ENCODE data around the gene SUGCT.

DNA sequence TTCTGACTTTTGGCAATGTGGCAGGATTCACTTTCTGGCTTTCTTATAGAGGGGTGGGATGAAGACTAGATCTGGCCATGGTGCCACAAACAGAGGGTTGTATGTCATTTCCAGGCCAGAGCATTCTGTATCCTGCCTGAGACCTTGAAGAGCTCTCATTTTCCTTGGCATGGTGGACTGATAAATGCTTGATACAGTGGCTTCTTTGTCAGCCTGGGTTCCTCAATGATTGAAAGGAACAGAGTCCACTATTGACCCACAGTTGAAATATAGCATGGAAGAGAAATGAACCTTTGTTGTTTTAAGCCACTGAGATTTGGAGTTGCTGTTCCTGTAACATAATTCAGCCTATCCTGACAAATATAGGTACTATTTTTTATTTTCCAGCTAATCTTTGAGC, 462.7 kb downstream of the SUGCT start:
- TF ChIP-seq, protein P1, sequence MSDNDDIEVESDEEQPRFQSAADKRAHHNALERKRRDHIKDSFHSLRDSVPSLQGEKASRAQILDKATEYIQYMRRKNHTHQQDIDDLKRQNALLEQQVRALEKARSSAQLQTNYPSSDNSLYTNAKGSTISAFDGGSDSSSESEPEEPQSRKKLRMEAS (IDR thresholded peaks at IDR 0.05), result no peak
- TF ChIP-seq CEBPB (IDR thresholded peaks at IDR 0.05), result no peak
- TF ChIP-seq RAD21 (IDR thresholded peaks at IDR 0.05; ENCODE audit: low read depth), result no peak
- TF ChIP-seq TCF12 (IDR thresholded peaks at IDR 0.05; ENCODE audit: low read depth), result no peak
- TF ChIP-seq, protein P2, sequence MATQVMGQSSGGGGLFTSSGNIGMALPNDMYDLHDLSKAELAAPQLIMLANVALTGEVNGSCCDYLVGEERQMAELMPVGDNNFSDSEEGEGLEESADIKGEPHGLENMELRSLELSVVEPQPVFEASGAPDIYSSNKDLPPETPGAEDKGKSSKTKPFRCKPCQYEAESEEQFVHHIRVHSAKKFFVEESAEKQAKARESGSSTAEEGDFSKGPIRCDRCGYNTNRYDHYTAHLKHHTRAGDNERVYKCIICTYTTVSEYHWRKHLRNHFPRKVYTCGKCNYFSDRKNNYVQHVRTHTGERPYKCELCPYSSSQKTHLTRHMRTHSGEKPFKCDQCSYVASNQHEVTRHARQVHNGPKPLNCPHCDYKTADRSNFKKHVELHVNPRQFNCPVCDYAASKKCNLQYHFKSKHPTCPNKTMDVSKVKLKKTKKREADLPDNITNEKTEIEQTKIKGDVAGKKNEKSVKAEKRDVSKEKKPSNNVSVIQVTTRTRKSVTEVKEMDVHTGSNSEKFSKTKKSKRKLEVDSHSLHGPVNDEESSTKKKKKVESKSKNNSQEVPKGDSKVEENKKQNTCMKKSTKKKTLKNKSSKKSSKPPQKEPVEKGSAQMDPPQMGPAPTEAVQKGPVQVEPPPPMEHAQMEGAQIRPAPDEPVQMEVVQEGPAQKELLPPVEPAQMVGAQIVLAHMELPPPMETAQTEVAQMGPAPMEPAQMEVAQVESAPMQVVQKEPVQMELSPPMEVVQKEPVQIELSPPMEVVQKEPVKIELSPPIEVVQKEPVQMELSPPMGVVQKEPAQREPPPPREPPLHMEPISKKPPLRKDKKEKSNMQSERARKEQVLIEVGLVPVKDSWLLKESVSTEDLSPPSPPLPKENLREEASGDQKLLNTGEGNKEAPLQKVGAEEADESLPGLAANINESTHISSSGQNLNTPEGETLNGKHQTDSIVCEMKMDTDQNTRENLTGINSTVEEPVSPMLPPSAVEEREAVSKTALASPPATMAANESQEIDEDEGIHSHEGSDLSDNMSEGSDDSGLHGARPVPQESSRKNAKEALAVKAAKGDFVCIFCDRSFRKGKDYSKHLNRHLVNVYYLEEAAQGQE (IDR thresholded peaks at IDR 0.05; ENCODE audit: low read depth), result no peak

Data from Ishikawa (cell line).